Ishikawa (cell line): ENCODE data around the gene RLN2.

ENCODE experiments used
- CREB1 ChIP-seq: IDR thresholded peaks from 2 replicates; pipeline ENCODE4 v1.6.1; 2012; ENCODE audit warnings: low read depth
- EP300 ChIP-seq: IDR thresholded peaks from 2 replicates; pipeline ENCODE4 v1.6.1; 2012; ENCODE audit warnings: borderline replicate concordance
- NFIC ChIP-seq: IDR thresholded peaks from 2 replicates; pipeline ENCODE4 v1.6.1; 2012
- REST ChIP-seq: IDR thresholded peaks from 2 replicates; pipeline ENCODE4 v1.6.1; 2012; ENCODE audit warnings: low read depth, mild to moderate bottlenecking
- TAF1 ChIP-seq: IDR thresholded peaks from 2 replicates; pipeline ENCODE4 v1.6.1; 2012; ENCODE audit warnings: low read depth, mild to moderate bottlenecking

DNA sequence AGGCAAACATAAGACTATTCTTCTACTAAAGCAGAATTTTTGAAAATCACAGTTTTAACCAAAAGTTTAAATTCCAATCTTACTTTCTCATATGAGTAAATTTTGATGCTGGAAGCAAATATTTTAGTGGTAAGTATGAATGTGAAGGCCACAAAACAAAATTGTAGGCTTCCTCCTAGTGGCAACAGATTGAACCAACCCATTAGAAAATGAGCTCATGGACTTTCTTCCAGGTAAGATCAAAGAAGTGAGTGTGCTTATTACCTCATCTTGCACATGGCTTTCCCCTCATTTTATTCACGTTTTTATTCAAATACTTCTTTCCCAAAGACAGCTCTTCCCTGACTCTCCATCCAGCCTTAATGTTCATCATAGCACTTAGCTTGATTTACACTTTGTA, 16.5 kb upstream of the RLN2 start:
- TF ChIP-seq NFIC (no peak), TAF1 (no peak), EP300 (no peak), CREB1 (no peak), REST (no peak)
